Activated CD8-positive, alpha-beta memory T cell treated with anti-CD3 and anti-CD28 coated beads, Interleukin-2, amount 10 ng/mL, durations not matched to agents 7 days and 5 days (primary cell): ENCODE data around the gene KDM6A. TPM values are rescaled to one million over a fixed set of nuclear protein-coding genes. Genes with fewer than 3 reads are reported as not detected.
A peak's percentile ranks its signal among the peaks of the same experiment; 100 is the strongest.
"Not testable (repeated sequence)": the region's sequence is repeated elsewhere in the genome, so short reads cannot be mapped to it uniquely, and the experiment has no call there.

Experiments
- ATAC-seq: fragments of 150-1000 bp; cut with Tn5 transposase; one replicate; pipeline ENCODE4 v1.10.0; 2021; ENCODE audit warnings: moderate library complexity
- CTCF ChIA-PET: fragments of 350-600 bp; sonication (Branson Sonifier 250); formaldehyde crosslinking; loops from one replicate; lab custom pipeline; 2021; ENCODE audit warnings: antibody characterized with exemption; lab: Charles Lee
- DNase-seq: peaks from one replicate; pipeline ENCODE4 v3.0.0-alpha.2; 2020
- H3K27ac Mint-ChIP-seq: one replicate; pipeline ENCODE4 v1.8.0; 2021; ENCODE audit warnings: mild to moderate bottlenecking, mixed read lengths
- H3K27me3 Mint-ChIP-seq: one replicate; pipeline ENCODE4 v1.8.0; 2021; ENCODE audit warnings: mixed read lengths
- H3K36me3 Mint-ChIP-seq: one replicate; pipeline ENCODE4 v1.8.0; 2021; ENCODE audit warnings: mild to moderate bottlenecking, mixed read lengths
- H3K4me1 Mint-ChIP-seq: one replicate; pipeline ENCODE4 v1.8.0; 2021; ENCODE audit warnings: mixed read lengths
- H3K4me3 Mint-ChIP-seq: one replicate; pipeline ENCODE4 v1.8.0; 2021; ENCODE audit warnings: mild to moderate bottlenecking, moderate library complexity, mixed read lengths
- H3K9me3 Mint-ChIP-seq: one replicate; pipeline ENCODE4 v1.8.0; 2022; ENCODE audit warnings: low read depth, mixed read lengths
- total RNA-seq, 2 experiments: library from RNA; stranded (reverse); gene quantifications; one replicate each; pipeline ENCODE4 v1.2.3, GENCODE V29; 2021

KDM6A gene
- total RNA-seq, 2 experiments from 2014 or later = 25.9 to 33.7 TPM

DNA sequence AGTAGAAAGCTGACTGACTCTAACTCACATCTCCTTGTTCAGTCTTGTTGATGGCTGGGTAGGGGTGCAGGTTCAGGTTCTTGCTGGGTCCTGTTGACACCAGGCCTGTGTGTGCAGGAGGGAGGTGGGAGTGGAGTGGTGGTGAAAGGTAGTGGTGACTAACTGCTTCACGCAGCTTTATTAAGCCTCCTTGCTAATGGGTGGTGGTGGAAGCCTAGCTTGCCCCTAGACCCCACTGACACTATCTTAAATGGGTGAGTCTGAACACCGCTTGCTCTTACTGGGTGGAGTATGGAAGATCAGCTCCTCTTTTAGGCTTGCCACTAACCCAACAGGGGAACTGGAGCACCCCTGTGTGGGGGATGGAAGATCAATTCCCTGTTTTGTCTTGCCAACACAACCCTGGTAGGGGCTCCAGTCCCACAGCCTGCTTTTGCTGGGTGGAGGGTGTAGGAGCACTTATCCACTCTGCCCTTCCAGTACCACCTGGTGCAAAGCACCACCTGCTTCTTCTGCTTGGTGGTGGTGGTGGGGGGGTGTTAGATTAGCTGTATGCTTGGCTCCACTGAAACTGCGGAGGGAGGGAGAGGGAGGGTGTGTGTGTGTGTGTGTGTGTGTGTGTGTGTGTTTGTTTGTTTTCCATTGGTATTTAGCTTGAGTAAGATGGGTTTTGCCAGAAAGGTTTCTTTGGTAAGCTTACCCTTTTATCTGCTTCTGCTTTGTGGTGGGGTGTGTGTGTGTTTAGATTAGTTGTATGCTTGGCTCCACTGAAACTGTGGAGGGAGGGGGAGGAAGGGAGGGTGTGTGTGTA is 25.6 kb downstream of the KDM6A start:
- Mint-ChIP-seq H3K4me3 (no peak overlapping the region), H3K27ac (peak overlapping the region; percentile 74), H3K36me3 (peaks cover 34% of the 10 kb centered on the region), H3K27me3 (no peaks in the 10 kb centered on the region), H3K4me1 (peaks cover 43% of the 10 kb centered on the region), H3K9me3 (peaks cover 2% of the 10 kb centered on the region)
- CTCF ChIA-PET = interaction anchor here (0.5 to 0.6 kb wide), 2 partner anchors 27 to 172 kb away, joined by 3 read pairs; no protein-coding TSS in a partner anchor
- ATAC-seq (peak; percentile 20), DNase-seq (no peak)

DNA sequence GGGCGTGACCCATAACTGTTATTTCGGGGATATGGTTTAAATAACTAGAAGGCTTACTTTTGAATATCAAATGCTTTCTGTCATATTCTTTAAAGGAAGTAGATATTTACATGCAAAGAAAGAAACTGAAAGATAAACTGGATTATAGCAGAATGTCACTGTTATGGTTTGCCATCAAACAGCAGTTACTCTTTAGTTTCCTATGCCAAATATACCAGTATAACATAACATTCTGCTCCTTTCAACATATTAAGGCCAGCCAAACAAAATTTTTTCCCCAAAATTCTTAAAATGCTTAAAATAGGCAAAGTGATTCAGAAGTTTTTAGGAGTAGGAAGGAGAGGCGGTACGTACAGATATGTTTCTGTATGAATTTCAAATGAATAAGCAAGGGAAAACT is 27.0 kb downstream of the KDM6A start:
- Mint-ChIP-seq H3K4me3 (no peak overlapping the region), H3K27me3 (no peaks in the 10 kb centered on the region), H3K9me3 (peaks cover 2% of the 10 kb centered on the region), H3K36me3 (peaks cover 31% of the 10 kb centered on the region), H3K4me1 (peaks cover 48% of the 10 kb centered on the region), H3K27ac (peak overlapping the region; percentile 64)
- CTCF ChIA-PET = no interaction called here
- DNase-seq (no peak), ATAC-seq (no peak)

DNA sequence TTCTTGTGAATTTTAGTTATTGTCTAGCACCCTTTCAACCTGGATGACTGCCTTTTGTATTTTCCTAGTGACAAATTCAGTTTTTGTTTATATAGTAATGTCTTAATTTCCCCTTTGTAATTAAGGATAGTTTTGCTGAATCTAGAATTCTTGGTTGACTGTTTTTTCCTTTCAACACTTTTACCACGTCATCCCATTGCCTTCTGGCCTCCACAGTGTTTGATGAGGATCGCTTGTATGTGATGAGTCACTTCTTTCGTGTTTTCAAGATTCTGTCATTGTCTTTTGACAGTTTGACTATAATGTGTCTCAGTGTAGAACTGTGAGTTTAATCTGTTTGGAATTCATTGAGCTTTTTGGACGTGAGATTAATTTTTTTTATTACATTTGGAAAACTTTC is 30.1 kb downstream of the KDM6A start:
- CTCF ChIA-PET = interaction anchor here (1.0 kb wide), 1 partner anchor 11 kb away, joined by 3 read pairs; no protein-coding TSS in a partner anchor

DNA sequence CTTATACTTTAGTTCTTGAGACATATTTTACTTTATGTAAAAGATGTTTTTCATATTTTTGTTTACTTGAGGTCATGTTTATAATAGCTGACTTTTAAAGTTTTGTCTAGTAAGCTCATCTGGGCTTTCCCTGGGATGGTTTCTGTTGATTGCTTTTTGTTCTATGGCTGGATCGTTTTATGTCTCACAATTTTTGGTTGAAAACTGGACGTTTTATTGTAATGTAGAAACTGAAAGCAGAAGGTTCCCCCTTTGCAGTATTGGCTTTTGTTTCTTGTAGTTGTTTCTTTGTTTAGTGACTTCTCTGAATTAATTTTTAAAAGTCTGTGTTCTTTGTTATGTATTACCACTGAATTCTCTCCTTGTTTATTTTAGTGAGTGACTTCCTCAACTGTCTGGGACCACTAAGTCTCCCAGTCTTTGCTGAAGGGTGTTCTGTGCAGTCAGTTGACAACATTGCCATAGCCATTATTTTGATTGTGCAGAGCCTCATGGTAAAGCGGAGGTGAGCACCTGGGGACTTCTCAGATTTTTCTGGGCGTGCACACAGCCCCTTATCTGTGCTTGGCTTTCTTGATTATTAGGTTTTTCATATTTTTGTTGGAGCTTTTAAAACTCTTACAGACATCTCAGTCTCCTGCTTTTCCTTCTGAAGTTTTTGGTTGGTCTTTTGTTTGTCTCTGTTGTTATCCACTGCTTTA is 31.0 kb downstream of the KDM6A start:
- Mint-ChIP-seq H3K4me3 (peak overlapping the region; percentile 48), H3K9me3 (peaks cover 2% of the 10 kb centered on the region), H3K36me3 (peaks cover 24% of the 10 kb centered on the region), H3K27me3 (no peaks in the 10 kb centered on the region), H3K4me1 (peaks cover 52% of the 10 kb centered on the region), H3K27ac (peak overlapping the region; percentile 78)
- ATAC-seq = peak; percentile 45
- DNase-seq = no peak
- CTCF ChIA-PET = interaction anchor here (1.0 kb wide), 1 partner anchor 11 kb away, joined by 3 read pairs; no protein-coding TSS in a partner anchor

More for the DNA sequence above, 30.1 kb downstream of the KDM6A start:
- peak; percentile 70 for ATAC-seq
- peak; percentile 41 for DNase-seq
- Mint-ChIP-seq H3K4me1 (peaks cover 53% of the 10 kb centered on the region), H3K27ac (peak overlapping the region; percentile 78), H3K27me3 (no peaks in the 10 kb centered on the region), H3K36me3 (peaks cover 22% of the 10 kb centered on the region), H3K4me3 (peak overlapping the region; percentile 1), H3K9me3 (peaks cover 2% of the 10 kb centered on the region)

DNA sequence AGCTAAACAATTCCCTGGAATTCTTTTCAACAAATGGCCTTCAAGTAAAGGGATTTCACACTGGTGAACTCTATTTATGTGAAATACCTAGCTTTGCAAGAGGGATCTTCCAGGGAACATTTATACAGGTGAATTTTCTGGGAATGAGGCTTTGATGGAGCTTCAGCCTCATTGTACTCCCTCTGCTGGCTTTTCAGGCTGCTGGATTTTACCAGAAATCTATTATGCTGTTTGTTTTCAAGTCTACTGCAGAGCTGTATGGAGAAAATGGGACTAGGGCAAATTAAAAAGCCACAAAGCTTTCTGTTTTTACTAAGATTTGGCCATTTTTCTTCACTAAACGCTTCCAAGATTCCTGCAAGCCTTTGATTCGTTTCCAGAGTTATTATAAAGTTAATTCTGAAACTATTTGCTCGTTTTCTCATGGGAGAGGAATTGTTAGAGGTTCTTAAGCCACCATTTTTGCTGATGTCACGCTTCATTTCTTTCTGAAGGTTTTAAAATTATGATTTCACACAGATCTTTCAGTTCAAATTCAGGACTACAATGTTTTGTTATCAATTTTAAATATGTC is 31.6 kb downstream of the KDM6A start:
- H3K4me3 Mint-ChIP-seq = no peak overlapping the region
- H3K27me3 Mint-ChIP-seq = no peaks in the 10 kb centered on the region
- H3K9me3 Mint-ChIP-seq = peaks cover 2% of the 10 kb centered on the region
- DNase-seq (no peak), ATAC-seq (no peak)
- H3K27ac Mint-ChIP-seq = no peak overlapping the region
- CTCF ChIA-PET = interaction anchor here (1.9 kb wide), 1 partner anchor 10 kb away, joined by 4 read pairs; no protein-coding TSS in a partner anchor
- H3K4me1 Mint-ChIP-seq = peaks cover 46% of the 10 kb centered on the region
- peaks cover 27% of the 10 kb centered on the region for H3K36me3 Mint-ChIP-seq

DNA sequence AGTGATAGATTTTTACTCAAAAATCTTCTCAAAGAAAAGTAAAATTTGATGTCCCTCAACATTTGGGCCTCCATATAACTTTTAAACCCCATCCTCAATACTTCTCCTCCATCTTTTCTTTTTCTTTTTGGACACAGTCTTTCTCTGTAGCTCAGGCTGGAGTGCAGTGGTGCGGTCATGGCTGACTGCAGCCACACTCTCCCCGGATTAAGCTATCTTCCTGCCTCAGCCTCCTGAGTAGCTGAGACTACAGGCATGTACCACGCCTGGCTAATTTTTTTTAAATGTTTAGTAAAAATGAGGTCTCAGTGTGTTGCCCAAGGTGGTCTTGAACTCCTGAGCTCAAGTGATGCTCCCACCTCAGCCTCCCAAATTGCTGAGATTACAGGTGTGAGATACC is 33.1 kb downstream of the KDM6A start:
- DNase-seq (no peak), ATAC-seq (no peak)
- Mint-ChIP-seq H3K36me3 (peaks cover 25% of the 10 kb centered on the region), H3K27me3 (no peaks in the 10 kb centered on the region), H3K27ac (no peak overlapping the region), H3K9me3 (peaks cover 2% of the 10 kb centered on the region), H3K4me3 (no peak overlapping the region), H3K4me1 (peaks cover 40% of the 10 kb centered on the region)
- CTCF ChIA-PET = interaction anchor here (1.9 kb wide), 1 partner anchor 9 kb away, joined by 4 read pairs; no protein-coding TSS in a partner anchor

DNA sequence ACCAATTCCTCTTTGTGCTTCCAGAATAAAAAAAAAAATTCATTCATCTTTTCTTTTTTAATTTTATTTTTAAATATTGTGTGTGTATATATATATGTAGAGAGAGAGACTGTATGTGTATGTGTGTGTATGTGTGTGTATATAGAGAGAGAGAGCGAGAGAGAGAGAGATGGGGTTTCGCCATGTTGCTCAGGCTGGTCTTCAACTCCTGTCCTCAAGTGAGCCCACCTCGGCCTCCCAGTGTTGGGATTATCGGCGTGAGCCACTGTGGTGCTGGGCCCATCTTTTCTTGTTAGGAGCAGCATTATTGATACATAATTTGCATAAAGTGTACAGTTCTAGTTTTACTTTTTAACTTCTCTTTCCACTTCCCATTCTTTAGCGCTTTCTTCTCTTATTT is 33.6 kb downstream of the KDM6A start:
- no peak for DNase-seq
- CTCF ChIA-PET = interaction anchor here (1.9 kb wide), 1 partner anchor 8 kb away, joined by 4 read pairs; no protein-coding TSS in a partner anchor
- H3K9me3 Mint-ChIP-seq = peaks cover 2% of the 10 kb centered on the region

DNA sequence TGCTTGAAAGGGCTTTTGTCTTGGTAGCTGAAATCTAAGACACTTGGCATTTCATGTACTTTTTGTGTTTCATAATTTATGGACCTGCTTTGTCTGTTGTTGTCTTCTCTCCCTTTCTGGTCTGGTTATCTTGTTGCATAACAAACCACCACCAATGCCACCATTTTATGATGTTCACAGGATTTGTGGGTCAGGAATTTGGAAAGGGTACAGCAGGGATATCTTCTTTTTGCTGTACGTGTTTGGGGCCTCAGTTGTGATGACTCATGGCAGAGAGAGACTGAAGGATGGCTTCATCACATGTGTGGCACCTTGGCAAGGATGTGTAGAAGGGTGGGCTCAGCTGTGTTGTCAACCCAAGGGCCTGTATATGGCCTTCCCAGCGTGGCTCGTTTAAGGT is 35.2 kb downstream of the KDM6A start:
- no peaks in the 10 kb centered on the region for H3K9me3 Mint-ChIP-seq
- H3K27me3 Mint-ChIP-seq = no peaks in the 10 kb centered on the region
- H3K4me3 Mint-ChIP-seq = no peak overlapping the region
- no peak for DNase-seq
- H3K4me1 Mint-ChIP-seq = peaks cover 37% of the 10 kb centered on the region
- no peak for ATAC-seq
- CTCF ChIA-PET = no interaction called here
- H3K27ac Mint-ChIP-seq = peak overlapping the region; percentile 59
- peaks cover 22% of the 10 kb centered on the region for H3K36me3 Mint-ChIP-seq

More for the DNA sequence above, 33.6 kb downstream of the KDM6A start:
- ATAC-seq = no peak
- Mint-ChIP-seq H3K27me3 (no peaks in the 10 kb centered on the region), H3K27ac (no peak overlapping the region), H3K4me3 (no peak overlapping the region), H3K4me1 (peaks cover 40% of the 10 kb centered on the region), H3K36me3 (peaks cover 25% of the 10 kb centered on the region)

DNA sequence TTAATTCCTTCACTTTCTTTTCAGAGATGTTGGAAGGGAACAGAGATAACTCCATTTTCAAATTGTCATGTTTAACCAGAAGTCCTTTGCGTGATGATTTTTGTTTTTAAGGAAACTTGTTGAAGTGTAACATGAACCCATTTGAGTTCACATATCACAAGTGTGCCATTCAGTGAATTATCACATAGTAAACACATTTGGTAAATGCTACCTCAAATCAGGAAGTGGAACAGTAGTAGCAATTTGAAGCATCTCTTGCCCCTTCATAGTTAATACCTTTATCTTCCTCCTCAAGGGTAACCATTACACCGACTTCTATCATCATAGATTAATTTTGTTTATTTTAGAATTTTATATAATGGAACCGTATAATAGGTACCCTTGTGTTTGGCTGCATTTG is 35.8 kb downstream of the KDM6A start:
- no peak for ATAC-seq
- Mint-ChIP-seq H3K9me3 (no peaks in the 10 kb centered on the region), H3K36me3 (peaks cover 18% of the 10 kb centered on the region), H3K27me3 (no peaks in the 10 kb centered on the region), H3K4me1 (peaks cover 32% of the 10 kb centered on the region), H3K27ac (no peak overlapping the region), H3K4me3 (no peak overlapping the region)
- CTCF ChIA-PET = no interaction called here
- DNase-seq = no peak

DNA sequence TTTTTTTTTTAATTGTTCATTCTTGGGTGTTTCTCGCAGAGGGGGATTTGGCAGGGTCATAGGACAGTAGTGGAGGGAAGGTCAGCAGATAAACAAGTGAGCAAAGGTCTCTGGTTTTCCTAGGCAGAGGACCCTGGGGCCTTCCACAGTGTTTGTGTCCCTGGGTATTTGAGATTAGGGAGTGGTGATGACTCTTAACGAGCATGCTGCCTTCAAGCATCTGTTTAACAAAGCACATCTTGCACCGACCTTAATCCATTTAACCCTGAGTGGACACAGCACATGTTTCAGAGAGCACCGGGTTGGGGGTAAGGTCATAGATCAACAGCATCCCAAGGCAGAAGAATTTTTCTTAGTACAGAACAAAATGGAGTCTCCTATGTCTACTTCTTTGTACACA is 37.5 kb downstream of the KDM6A start:
- ATAC-seq, DNase-seq, CTCF ChIA-PET, H3K27ac Mint-ChIP-seq, H3K9me3 Mint-ChIP-seq, H3K27me3 Mint-ChIP-seq, H3K4me3 Mint-ChIP-seq: not testable (repeated sequence)
- Mint-ChIP-seq H3K4me1 (peaks cover 32% of the 10 kb centered on the region), H3K36me3 (peaks cover 13% of the 10 kb centered on the region)

DNA sequence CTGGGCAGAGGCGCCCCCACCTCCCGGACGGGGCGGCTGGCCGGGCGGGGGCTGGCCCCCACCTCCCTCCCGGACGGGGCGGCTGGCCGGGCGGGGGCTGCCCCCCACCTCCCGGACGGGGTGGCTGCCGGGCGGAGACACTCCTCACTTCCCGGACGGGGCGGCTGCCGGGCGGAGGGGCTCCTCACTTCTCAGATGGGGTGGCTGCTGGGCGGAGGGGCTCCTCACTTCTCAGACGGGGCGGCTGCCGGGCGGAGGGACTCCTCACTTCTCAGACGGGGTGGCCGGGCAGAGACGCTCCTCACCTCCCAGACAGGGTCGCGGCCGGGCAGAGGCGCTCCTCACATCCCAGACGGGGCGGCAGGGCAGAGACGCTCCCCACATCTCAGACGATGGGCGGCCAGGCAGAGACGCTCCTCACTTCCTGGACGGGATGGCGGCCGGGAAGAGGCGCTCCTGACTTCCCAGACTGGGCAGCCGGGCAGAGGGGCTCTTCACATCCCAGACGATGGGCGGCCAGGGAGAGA is 38.1 kb downstream of the KDM6A start:
- H3K9me3 Mint-ChIP-seq, ATAC-seq, DNase-seq, H3K4me3 Mint-ChIP-seq, H3K27me3 Mint-ChIP-seq, CTCF ChIA-PET, H3K27ac Mint-ChIP-seq: not testable (repeated sequence)
- Mint-ChIP-seq H3K4me1 (peaks cover 31% of the 10 kb centered on the region), H3K36me3 (peaks cover 13% of the 10 kb centered on the region)

DNA sequence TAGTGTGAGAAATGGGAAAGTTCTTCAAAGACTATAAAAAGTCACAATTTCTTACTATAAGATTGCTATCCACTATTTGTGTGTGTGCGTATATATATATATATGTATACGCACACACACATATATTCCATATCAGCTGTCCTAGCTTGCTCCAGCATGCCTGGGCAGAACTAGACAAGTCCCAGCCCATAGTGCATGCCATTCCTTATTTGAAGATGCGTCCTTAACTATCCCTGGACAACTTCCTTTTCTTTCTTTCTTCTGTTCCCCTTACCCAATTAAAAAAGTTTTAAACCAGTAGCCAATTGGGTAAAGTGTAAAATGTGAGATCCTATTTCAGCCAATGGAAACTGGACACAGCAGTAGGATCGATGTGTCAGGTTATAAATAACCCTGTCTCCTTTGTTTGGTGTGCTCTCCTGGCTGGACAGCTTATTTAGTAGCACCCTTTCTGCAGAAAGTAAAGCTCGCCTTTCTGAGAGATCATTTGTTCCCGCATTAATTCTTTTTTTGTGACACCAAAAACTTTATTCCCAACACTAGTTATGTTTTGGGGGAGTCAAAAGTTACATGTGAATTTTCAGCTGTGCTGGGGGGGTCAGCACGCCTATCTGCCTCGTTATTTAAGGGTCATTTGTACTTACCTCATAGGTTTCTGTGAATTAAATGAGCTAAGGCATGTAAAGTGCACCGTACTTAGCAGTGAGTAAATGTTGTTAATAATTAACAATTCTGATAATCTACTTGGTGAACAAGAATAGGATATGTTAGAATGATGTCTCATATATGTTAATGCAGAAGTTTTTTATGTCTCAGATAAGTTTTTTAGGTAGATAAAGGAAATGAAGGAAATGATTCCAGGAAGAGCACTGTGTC is 40.9 kb downstream of the KDM6A start:
- H3K27ac Mint-ChIP-seq = no peak overlapping the region
- no peak overlapping the region for H3K4me3 Mint-ChIP-seq
- H3K4me1 Mint-ChIP-seq = peaks cover 14% of the 10 kb centered on the region
- no peak for ATAC-seq
- H3K36me3 Mint-ChIP-seq = peaks cover 6% of the 10 kb centered on the region
- CTCF ChIA-PET = interaction anchor here (0.8 kb wide), 1 partner anchor 10 kb away, joined by 3 read pairs; no protein-coding TSS in a partner anchor
- H3K27me3 Mint-ChIP-seq = no peaks in the 10 kb centered on the region
- no peak for DNase-seq
- no peaks in the 10 kb centered on the region for H3K9me3 Mint-ChIP-seq
